HL-60 (cell line): ENCODE results near the gene QSOX2.

ENCODE experiments used
- DNase-seq, 2 experiments: peaks; one replicate each; pipeline ENCODE4 v3.0.0-alpha.2; 2010 to 2020; ENCODE audit warnings: low read depth in 1 of 2, low spot score in 1 of 2
- H3K27ac ChIP-seq: fragments of 250-450 bp; sonication (Bioruptor Pico); replicated peaks from 2 replicates; pipeline ENCODE4 v1.5.1; 2020; ENCODE audit warnings: mild to moderate bottlenecking, moderate library complexity
- H3K27me3 ChIP-seq: fragments of 250-450 bp; sonication (Bioruptor Pico); 2 replicates; pipeline ENCODE4 v1.5.1; 2021; ENCODE audit warnings: mild to moderate bottlenecking, moderate library complexity; ENCODE audit not compliant: insufficient read depth, poor library complexity, severe bottlenecking
- H3K4me3 ChIP-seq: replicated peaks from 2 replicates; pipeline ENCODE4 v1.5.1; 2011; ENCODE audit warnings: mild to moderate bottlenecking, control low read depth, low read length; ENCODE audit not compliant: insufficient read depth
- CTCF ChIP-seq: IDR thresholded peaks from one replicate; pipeline ENCODE4 v1.5.1; 2011; ENCODE audit warnings: low read length, control low read depth, inconsistent platforms; ENCODE audit not compliant: insufficient read depth
- GABPA ChIP-seq: IDR thresholded peaks from 2 replicates; pipeline ENCODE4 v1.6.1; 2012; ENCODE audit warnings: low read depth
- POLR2AphosphoS5 ChIP-seq: IDR thresholded peaks from 2 replicates; pipeline ENCODE4 v1.6.1; 2012; ENCODE audit warnings: low read depth
- REST ChIP-seq: IDR thresholded peaks from 2 replicates; pipeline ENCODE4 v1.6.1; 2012; ENCODE audit warnings: low read depth; ENCODE audit not compliant: insufficient replicate concordance
- SPI1 ChIP-seq: IDR thresholded peaks from 2 replicates; pipeline ENCODE4 v1.6.1; 2012; ENCODE audit warnings: low read depth, mild to moderate bottlenecking, borderline replicate concordance

Gene QSOX2

GRCh38 chr9:136189394-136190236 lies 56.0 kb downstream of the QSOX2 start:
- no peak overlapping the region for H3K27ac ChIP-seq
- H3K4me3 ChIP-seq, result no peak overlapping the region
- no peak for DNase-seq
- peaks cover 43% of the 10 kb centered on the region for H3K27me3 ChIP-seq
- TF ChIP-seq CTCF, result no peak
- no peak for TF ChIP-seq GABPA
- no peak for TF ChIP-seq SPI1
- TF ChIP-seq REST, result no peak

GRCh38 chr9:136187683-136188586 lies 57.7 kb downstream of the QSOX2 start:
- H3K27ac ChIP-seq, result no peak overlapping the region
- H3K27me3 ChIP-seq, result peaks cover 30% of the 10 kb centered on the region
- DNase-seq, result no peak
- H3K4me3 ChIP-seq, result no peak overlapping the region
- no peak for TF ChIP-seq POLR2AphosphoS5
- no peak for TF ChIP-seq SPI1
- no peak for TF ChIP-seq CTCF
- no peak for TF ChIP-seq GABPA
- TF ChIP-seq REST, result no peak

GRCh38 chr9:136187197-136187596 lies 58.4 kb downstream of the QSOX2 start:
- TF ChIP-seq REST (no peak), GABPA (no peak), POLR2AphosphoS5 (no peak), CTCF (no peak)
- no peak for DNase-seq
- Histone ChIP-seq H3K4me3 (no peak overlapping the region), H3K27me3 (peaks cover 23% of the 10 kb centered on the region), H3K27ac (no peak overlapping the region)
